ENCODE measurements around the gene MACO1. TPM values are rescaled to one million over a fixed set of nuclear protein-coding genes. Genes with fewer than 3 reads are reported as not detected.
"Not testable (repeated sequence)": the region's sequence is repeated elsewhere in the genome, so short reads cannot be mapped to it uniquely, and the experiment has no call there.

MACO1 gene
- total RNA-seq, 3 donors from 2014 or later = 14.4 to 17.9 (median 16.4) TPM

DNA sequence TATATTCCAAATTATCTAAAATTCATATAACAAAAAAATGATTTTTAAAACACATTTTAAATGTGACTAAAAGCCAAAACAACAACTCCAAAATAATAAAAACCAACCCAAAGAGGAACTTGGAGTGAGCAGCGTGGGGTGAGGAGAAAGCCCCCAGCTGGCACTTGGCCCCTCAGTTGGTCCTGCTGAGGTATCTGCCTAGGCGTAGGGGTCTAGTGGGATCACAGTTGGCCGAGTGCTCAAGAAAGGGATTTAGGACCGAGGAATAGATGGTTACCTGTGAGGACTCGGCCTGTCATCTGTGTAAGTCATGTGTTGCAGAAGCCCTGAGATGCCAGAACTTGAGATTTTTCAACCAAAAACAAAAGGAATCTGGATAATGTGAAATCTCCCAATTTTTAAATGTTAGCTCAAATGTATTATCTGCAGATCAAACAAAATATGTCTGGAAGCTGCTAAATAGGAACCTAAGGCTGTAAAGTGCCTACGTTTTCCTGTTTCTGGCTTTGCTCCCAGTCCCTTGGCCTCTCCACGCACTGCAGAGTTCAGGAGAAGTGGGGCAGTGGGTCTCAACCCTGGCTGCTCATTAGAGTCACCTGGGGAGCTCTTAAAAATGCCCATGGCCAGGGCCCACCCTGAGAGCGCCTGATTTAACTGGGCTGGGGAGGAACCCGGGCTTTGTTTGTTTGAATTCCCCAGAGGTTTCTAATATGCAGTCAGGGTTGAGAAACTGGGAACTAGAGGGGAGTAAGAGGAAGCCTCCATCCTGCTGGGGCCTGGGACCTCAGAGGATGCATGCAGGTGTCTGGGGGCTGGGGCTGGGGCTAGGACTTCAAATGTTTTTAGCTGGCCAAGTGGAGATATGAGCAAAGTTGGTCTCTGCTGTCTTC, 74.3 kb downstream of the MACO1 start:
- ATAC-seq (no peak), DNase-seq (no peak)
- Mint-ChIP-seq H3K9me3 (no peaks in the 10 kb centered on the region), H3K36me3 (ENCODE audit: insufficient read depth) (peaks cover 5% of the 10 kb centered on the region), H3K4me1 (ENCODE audit: low read depth) (peaks cover 25% of the 10 kb centered on the region), H3K27me3 (ENCODE audit: low read depth) (no peaks in the 10 kb centered on the region), H3K4me3 (no peak overlapping the region)

DNA sequence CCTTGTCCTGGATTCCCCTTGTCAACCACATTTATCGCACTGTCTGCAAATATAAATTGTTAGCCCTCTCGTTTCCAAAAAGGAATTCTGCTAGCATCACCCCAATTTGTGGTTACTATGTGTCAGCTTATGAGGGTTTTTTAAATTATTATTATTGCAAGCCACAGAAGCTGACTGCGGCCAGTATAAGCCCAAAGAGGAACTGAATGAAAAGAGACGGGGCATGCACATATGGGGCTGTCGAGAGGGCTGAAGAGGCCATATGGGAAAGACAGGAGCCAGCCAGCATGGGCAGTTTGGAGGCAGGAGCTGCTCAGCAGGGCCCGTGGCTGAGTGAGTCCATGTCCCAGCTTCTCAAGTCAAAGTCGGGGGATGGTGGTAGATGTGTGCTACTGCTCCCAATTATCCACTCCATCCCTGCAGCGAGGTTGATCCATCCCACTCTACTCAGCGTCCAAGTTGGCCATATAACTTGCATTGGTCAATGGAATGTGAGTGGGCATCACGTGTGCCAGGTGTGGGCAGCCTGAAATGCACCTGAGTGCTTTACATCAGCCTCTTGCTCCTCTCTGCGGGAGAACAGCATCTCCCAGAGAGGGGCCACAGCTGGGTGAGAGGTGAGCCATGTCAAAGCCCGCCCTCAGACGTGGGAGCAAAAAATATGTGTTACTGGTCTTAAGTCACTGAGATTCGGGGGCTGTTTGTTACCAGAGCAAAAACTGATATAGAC, 75.1 kb downstream of the MACO1 start:
- no peaks in the 10 kb centered on the region for H3K27me3 Mint-ChIP-seq (ENCODE audit: low read depth)
- DNase-seq (no peak), ATAC-seq (no peak)
- peaks cover 25% of the 10 kb centered on the region for H3K4me1 Mint-ChIP-seq (ENCODE audit: low read depth)
- H3K4me3 Mint-ChIP-seq = no peak overlapping the region
- H3K36me3 Mint-ChIP-seq (ENCODE audit: insufficient read depth) = peaks cover under 1% of the 10 kb centered on the region
- no peaks in the 10 kb centered on the region for H3K9me3 Mint-ChIP-seq

DNA sequence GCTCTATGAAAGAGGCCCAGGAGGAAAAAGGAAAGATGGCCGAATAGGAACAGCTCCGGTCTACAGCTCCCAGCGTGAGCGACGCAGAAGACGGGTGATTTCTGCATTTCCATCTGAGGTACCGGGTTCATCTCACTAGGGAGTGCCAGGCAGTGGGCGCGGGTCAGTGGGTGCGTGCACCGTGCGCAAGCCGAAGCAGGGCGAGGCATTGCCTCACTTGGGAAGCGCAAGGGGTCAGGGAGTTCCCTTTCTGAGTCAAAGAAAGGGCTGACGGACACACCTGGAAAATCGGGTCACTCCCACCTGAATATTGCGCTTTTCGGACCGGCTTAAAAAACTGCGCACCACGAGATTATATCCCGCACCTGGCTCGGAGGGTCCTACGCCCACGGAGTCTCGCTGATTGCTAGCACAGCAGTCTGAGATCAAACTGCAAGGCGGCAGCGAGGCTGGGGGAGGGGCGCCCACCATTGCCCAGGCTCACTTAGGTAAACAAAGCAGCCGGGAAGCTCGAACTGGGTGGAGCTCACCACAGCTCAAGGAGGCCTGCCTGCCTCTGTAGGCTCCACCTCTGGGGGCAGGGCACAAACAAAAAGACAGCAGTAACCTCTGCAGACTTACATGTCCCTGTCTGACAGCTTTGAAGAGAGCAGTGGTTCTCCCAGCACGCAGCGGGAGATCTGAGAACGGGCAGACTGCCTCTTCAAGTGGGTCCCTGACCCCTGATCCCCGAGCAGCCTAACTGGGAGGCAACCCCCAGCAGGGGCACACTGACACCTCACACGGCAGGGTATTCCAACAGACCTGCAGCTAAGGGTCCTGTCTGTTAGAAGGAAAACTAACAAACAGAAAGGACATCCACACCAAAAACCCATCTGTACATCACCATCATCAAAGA, 76.1 kb downstream of the MACO1 start:
- not testable (repeated sequence) for H3K27me3 Mint-ChIP-seq (ENCODE audit: low read depth); ATAC-seq; H3K9me3 Mint-ChIP-seq; H3K36me3 Mint-ChIP-seq (ENCODE audit: insufficient read depth)
- DNase-seq = peak; percentile 25
- Mint-ChIP-seq H3K4me3 (peak overlapping the region; percentile 45), H3K4me1 (ENCODE audit: low read depth) (peaks cover 25% of the 10 kb centered on the region)

DNA sequence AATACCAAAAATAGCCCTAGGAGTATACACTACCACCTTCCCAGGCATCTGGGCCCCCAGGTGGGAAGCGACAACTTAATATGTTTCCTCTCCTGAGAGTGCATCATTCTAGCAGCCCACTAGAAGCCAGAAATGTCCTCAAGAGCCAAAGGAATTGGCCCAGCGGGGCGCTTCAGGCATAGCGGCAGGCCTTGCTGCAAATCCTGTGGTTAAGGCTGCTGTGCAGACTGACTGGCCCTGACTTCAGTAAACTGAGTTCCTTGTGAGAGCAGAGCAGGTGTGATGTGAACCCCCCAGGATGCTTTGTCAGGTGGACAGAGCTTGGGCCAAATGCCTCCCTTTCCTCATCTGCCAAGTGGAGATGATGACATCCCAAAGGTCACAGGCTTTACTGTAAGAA, 83.0 kb downstream of the MACO1 start:
- Mint-ChIP-seq H3K4me1 (ENCODE audit: low read depth) (no peaks in the 10 kb centered on the region), H3K36me3 (ENCODE audit: insufficient read depth) (no peaks in the 10 kb centered on the region), H3K4me3 (no peak overlapping the region), H3K27me3 (ENCODE audit: low read depth) (no peaks in the 10 kb centered on the region), H3K9me3 (no peaks in the 10 kb centered on the region)
- ATAC-seq = no peak
- no peak for DNase-seq

- no peaks in the 10 kb centered on the region for H3K4me1 Mint-ChIP-seq (ENCODE audit: low read depth)
- H3K9me3 Mint-ChIP-seq = no peaks in the 10 kb centered on the region
- ATAC-seq (no peak), DNase-seq (no peak)
- H3K36me3 Mint-ChIP-seq (ENCODE audit: insufficient read depth) = no peaks in the 10 kb centered on the region
- H3K27me3 Mint-ChIP-seq (ENCODE audit: low read depth) = no peaks in the 10 kb centered on the region
- no peak overlapping the region for H3K4me3 Mint-ChIP-seq
Measured at GRCh38 chr1:25515033-25515432, 84.3 kb downstream of the MACO1 start.

DNA sequence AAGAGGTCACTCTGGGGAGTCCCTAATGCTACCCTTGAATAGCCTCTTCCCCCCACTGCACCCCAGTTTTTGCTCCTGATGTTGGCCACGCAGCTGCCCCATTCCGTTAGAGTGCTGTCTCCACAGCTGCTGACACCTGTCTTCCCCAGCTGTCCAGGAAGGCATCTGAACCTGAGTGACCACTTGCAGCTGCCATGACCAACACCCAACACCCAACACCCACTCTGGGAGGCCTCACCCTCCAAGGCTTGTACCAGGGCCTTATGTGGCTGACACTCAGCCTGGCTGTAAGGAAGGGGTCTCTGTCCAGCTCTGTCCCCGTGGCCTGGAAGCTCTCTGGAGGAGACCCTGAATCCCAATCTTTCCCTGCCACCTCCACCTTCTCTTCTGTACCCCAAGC, 86.0 kb downstream of the MACO1 start:
- no peak overlapping the region for H3K4me3 Mint-ChIP-seq
- peaks cover 4% of the 10 kb centered on the region for H3K4me1 Mint-ChIP-seq (ENCODE audit: low read depth)
- H3K9me3 Mint-ChIP-seq = no peaks in the 10 kb centered on the region
- H3K27me3 Mint-ChIP-seq (ENCODE audit: low read depth) = no peaks in the 10 kb centered on the region
- no peak for ATAC-seq
- DNase-seq = no peak
- no peaks in the 10 kb centered on the region for H3K36me3 Mint-ChIP-seq (ENCODE audit: insufficient read depth)

- no peaks in the 10 kb centered on the region for H3K36me3 Mint-ChIP-seq (ENCODE audit: insufficient read depth)
- H3K4me1 Mint-ChIP-seq (ENCODE audit: low read depth) = peaks cover 4% of the 10 kb centered on the region
- no peak for DNase-seq
- no peaks in the 10 kb centered on the region for H3K9me3 Mint-ChIP-seq
- no peak for ATAC-seq
- no peaks in the 10 kb centered on the region for H3K27me3 Mint-ChIP-seq (ENCODE audit: low read depth)
- no peak overlapping the region for H3K4me3 Mint-ChIP-seq
Measured at GRCh38 chr1:25517476-25518394, 87.0 kb downstream of the MACO1 start.

DNA sequence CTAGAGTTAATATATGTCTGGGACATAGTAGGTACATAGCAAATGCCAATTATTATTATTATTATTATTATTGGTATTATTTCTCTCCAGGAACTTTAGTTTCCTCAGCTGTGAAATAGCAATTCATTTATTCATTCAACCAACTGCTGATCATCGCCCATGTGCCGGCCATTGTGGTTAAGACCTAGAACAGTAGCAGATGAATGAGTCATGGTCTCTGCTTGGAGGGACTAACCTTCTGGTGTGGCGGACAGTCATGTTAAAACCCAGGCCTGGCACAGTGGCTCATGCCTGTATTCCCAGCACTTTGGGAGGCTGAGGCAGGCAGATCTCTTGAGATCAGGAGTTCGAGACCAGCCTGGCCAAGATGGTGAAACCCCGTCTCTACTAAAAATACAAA, 88.9 kb downstream of the MACO1 start:
- ATAC-seq = no peak
- no peak for DNase-seq

DNA sequence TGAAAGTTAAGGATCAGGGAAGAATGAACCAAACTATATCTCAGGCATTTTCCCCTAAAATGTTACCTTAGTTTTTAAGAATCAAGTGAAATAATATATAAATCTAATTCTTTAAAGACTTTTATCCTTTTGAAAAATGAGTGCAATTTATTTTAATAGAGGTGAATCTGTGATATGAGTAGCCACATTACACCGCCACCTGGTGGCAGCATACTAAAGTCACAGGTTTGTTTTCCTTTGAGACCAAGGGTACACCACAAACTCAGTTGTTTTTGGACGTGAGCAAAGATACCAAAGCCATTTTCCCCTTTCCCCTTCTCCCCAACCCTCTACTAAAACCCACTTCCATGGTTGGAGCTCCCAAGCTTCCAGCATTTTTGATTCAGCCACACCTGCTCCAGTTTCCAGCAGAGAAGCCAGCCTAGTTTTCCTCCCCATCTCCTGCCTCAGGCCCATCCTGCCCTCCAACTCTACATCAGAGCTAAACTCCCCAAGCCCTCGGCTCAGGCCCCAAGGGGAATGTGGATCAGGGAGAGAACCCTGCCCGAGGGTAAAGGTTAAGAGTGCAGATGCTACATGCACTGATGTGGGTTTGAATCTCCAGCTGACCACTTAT, 89.9 kb downstream of the MACO1 start:
- H3K27me3 Mint-ChIP-seq (ENCODE audit: low read depth) = no peaks in the 10 kb centered on the region
- H3K4me1 Mint-ChIP-seq (ENCODE audit: low read depth) = peaks cover 6% of the 10 kb centered on the region
- ATAC-seq = peak; percentile 51 to 58
- peak; percentile 70 for DNase-seq
- H3K9me3 Mint-ChIP-seq = peaks cover 4% of the 10 kb centered on the region
- H3K36me3 Mint-ChIP-seq (ENCODE audit: insufficient read depth) = no peaks in the 10 kb centered on the region
- H3K4me3 Mint-ChIP-seq = no peak overlapping the region

More for the DNA sequence above, 88.9 kb downstream of the MACO1 start:
- Mint-ChIP-seq H3K27me3 (ENCODE audit: low read depth) (no peaks in the 10 kb centered on the region), H3K4me3 (no peak overlapping the region), H3K9me3 (no peaks in the 10 kb centered on the region), H3K4me1 (ENCODE audit: low read depth) (peaks cover 4% of the 10 kb centered on the region), H3K36me3 (ENCODE audit: insufficient read depth) (no peaks in the 10 kb centered on the region)

DNA sequence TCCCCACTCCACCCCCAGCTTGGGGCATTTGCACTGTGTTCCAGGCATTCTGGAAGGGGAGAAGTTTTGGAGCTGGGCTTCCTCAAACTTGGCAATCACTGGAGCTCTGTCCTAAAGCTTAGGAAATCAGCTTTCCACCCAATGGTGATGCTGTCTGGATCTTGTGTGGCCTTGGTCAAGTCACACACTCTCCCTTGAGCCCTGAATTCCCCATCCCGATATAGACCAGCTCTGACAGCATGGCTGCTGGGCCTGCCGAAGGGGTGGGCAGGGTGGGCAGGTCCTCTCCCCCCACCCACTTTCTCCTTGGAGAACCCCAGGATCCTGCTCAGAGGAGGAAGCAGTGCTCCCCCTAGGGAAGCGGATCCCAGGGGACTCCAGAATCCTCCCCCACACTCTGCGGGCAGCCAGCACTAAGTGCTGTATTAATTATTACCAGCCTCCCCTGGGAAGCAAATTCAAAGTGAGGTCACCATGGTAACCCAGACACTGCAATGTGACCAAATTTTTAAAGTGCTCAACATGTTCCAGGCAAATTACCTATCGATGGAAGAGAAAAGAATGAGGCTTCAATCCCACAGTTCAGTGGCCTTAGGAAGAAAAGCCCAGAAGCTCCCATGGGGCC, 91.4 kb downstream of the MACO1 start:
- H3K27me3 Mint-ChIP-seq (ENCODE audit: low read depth) = no peaks in the 10 kb centered on the region
- H3K36me3 Mint-ChIP-seq (ENCODE audit: insufficient read depth) = no peaks in the 10 kb centered on the region
- peaks cover 5% of the 10 kb centered on the region for H3K9me3 Mint-ChIP-seq
- DNase-seq (no peak), ATAC-seq (no peak)
- H3K4me1 Mint-ChIP-seq (ENCODE audit: low read depth) = peaks cover 7% of the 10 kb centered on the region
- no peak overlapping the region for H3K4me3 Mint-ChIP-seq

GRCh38 chr1:25523542-25523941, 92.8 kb downstream of the MACO1 start:
- DNase-seq = no peak
- no peaks in the 10 kb centered on the region for H3K36me3 Mint-ChIP-seq (ENCODE audit: insufficient read depth)
- ATAC-seq = no peak
- H3K4me1 Mint-ChIP-seq (ENCODE audit: low read depth) = peaks cover 7% of the 10 kb centered on the region
- H3K9me3 Mint-ChIP-seq = peaks cover 5% of the 10 kb centered on the region
- H3K27me3 Mint-ChIP-seq (ENCODE audit: low read depth) = no peaks in the 10 kb centered on the region
- no peak overlapping the region for H3K4me3 Mint-ChIP-seq

GRCh38 chr1:25524568-25525360, 94.1 kb downstream of the MACO1 start:
- ATAC-seq (no peak), DNase-seq (no peak)
- Mint-ChIP-seq H3K36me3 (ENCODE audit: insufficient read depth) (no peaks in the 10 kb centered on the region), H3K9me3 (peaks cover 5% of the 10 kb centered on the region), H3K27me3 (ENCODE audit: low read depth) (no peaks in the 10 kb centered on the region), H3K4me1 (ENCODE audit: low read depth) (peaks cover 9% of the 10 kb centered on the region), H3K4me3 (no peak overlapping the region)

All from activated T-cell treated with anti-CD3 and anti-CD28 coated beads, Interleukin-2, amount 50 U/mL, for 4 hours (primary cell).